CD4-positive, alpha-beta T cell treated with Interleukin-2 at 100 ng/mL for 4 hours (primary cell): ENCODE results near the gene DNLZ.

Source experiments
- DNase-seq: peaks from one replicate; pipeline ENCODE4 v3.0.0-alpha.2; 2020; ENCODE audit warnings: low spot score

DNLZ gene

GRCh38 chr9:136396219-136396515, 32.6 kb upstream of the DNLZ start:
- no peak for DNase-seq

GRCh38 chr9:136395345-136396218, 32.0 kb upstream of the DNLZ start:
- DNase-seq = no peak

- no peak for DNase-seq
Observed at GRCh38 chr9:136395020-136395340, 31.4 kb upstream of the DNLZ start.

- DNase-seq = no peak
Observed at GRCh38 chr9:136394312-136395019, 30.9 kb upstream of the DNLZ start.

- DNase-seq = no peak
Observed at GRCh38 chr9:136393531-136393930, 30.0 kb upstream of the DNLZ start.

GRCh38 chr9:136392538-136393449, 29.2 kb upstream of the DNLZ start:
- no peak for DNase-seq

- DNase-seq = no peak
Observed at GRCh38 chr9:136391737-136392537, 28.4 kb upstream of the DNLZ start.

GRCh38 chr9:136389396-136389795, 25.9 kb upstream of the DNLZ start:
- no peak for DNase-seq

GRCh38 chr9:136387217-136387616, 23.7 kb upstream of the DNLZ start:
- DNase-seq = no peak

- no peak for DNase-seq
Observed at GRCh38 chr9:136386018-136386417, 22.5 kb upstream of the DNLZ start.

GRCh38 chr9:136385015-136385414, 21.5 kb upstream of the DNLZ start:
- DNase-seq = peak; percentile 52

GRCh38 chr9:136383436-136383835, 19.9 kb upstream of the DNLZ start:
- DNase-seq = no peak

- DNase-seq = no peak
Observed at GRCh38 chr9:136381966-136382513, 18.5 kb upstream of the DNLZ start.

GRCh38 chr9:136381311-136381710, 17.8 kb upstream of the DNLZ start:
- DNase-seq = no peak

GRCh38 chr9:136380381-136380780, 16.8 kb upstream of the DNLZ start:
- no peak for DNase-seq

- no peak for DNase-seq
Observed at GRCh38 chr9:136379891-136380290, 16.3 kb upstream of the DNLZ start.

- DNase-seq = no peak
Observed at GRCh38 chr9:136379401-136379800, 15.9 kb upstream of the DNLZ start.

- no peak for DNase-seq
Observed at GRCh38 chr9:136379003-136379287, 15.4 kb upstream of the DNLZ start.

GRCh38 chr9:136378170-136379002, 14.8 kb upstream of the DNLZ start:
- DNase-seq = no peak

- no peak for DNase-seq
Observed at GRCh38 chr9:136377341-136378169, 14.0 kb upstream of the DNLZ start.
